ENCODE data around the gene CTBP2. TPM values are rescaled to one million over a fixed set of nuclear protein-coding genes. Genes with fewer than 3 reads are reported as not detected.
A peak's percentile ranks its signal among the peaks of the same experiment; 100 is the strongest.

The CTBP2 gene
- total and polyA plus RNA-seq, 11 donors, result 10.1 to 45.5 (median 29.1) TPM

GRCh38 chr10:125097409-125098070 lies 62.8 kb downstream of the CTBP2 start:
- Histone ChIP-seq H3K27me3 (no peaks in the 10 kb centered on the region), H3K4me3 (no peak overlapping the region), H3K4me1 (peaks cover 9 to 61% (median 44%) of the 10 kb centered on the region in 12 donors), H3K27ac (no peak overlapping the region), H3K9me3 (no peaks in the 10 kb centered on the region), H3K36me3 (peaks cover 0 to 19% (median 3%) of the 10 kb centered on the region in 9 donors)
- intact Hi-C loops (cut with DNase I), result no loop called here
- TF ChIP-seq POLR2A (IDR thresholded peaks at IDR 0.05), result no peak
- TF ChIP-seq CTCF (IDR thresholded peaks at IDR 0.05), result no peak
- 93 to 95% (median 95%) methylated on average over 19 to 20 of the region's 20 CpGs for WGBS, 4 donors
- DNase-seq (no peak), ATAC-seq (no peak)

GRCh38 chr10:125096975-125097374 lies 63.4 kb downstream of the CTBP2 start:
- ATAC-seq (no peak), DNase-seq (no peak)
- Histone ChIP-seq H3K9me3 (no peaks in the 10 kb centered on the region), H3K36me3 (peaks cover 0 to 13% (median under 1%) of the 10 kb centered on the region in 9 donors), H3K4me1 (peaks cover 9 to 61% (median 44%) of the 10 kb centered on the region in 12 donors), H3K27me3 (no peaks in the 10 kb centered on the region), H3K27ac (no peak overlapping the region), H3K4me3 (no peak overlapping the region)
- 91 to 97% (median 96%) methylated on average over 2 of the region's 2 CpGs for WGBS, 4 donors
- no peak for TF ChIP-seq POLR2A (IDR thresholded peaks at IDR 0.05)
- no peak for TF ChIP-seq CTCF (IDR thresholded peaks at IDR 0.05)
- intact Hi-C loops (cut with DNase I), result no loop called here

- Histone ChIP-seq H3K27ac (no peak overlapping the region), H3K36me3 (peaks cover 0 to 8% (median 0%) of the 10 kb centered on the region in 9 donors), H3K4me3 (no peak overlapping the region), H3K27me3 (no peaks in the 10 kb centered on the region), H3K9me3 (no peaks in the 10 kb centered on the region), H3K4me1 (peaks cover 9 to 61% (median 47%) of the 10 kb centered on the region in 12 donors)
- ATAC-seq (no peak), DNase-seq (no peak)
- intact Hi-C loops (cut with DNase I), result no loop called here
- TF ChIP-seq CTCF (IDR thresholded peaks at IDR 0.05) (no peak), POLR2A (IDR thresholded peaks at IDR 0.05) (no peak)
- 86 to 89% (median 88%) methylated on average over 6 of the region's 6 CpGs for WGBS, 4 donors
Observed at GRCh38 chr10:125096371-125096770, 64.0 kb downstream of the CTBP2 start.

- peaks cover 0 to 4% (median 0%) of the 10 kb centered on the region in 9 donors for H3K36me3 ChIP-seq
- H3K27ac ChIP-seq, result peak overlapping the region in 2 of 12 donors; percentile 21 to 42
- DNase-seq, result no peak
- 47 to 55% (median 51%) methylated on average over 5 of the region's 5 CpGs for WGBS, 4 donors
- no peak overlapping the region for H3K4me3 ChIP-seq
- TF ChIP-seq CTCF (IDR thresholded peaks at IDR 0.05), result no peak
- TF ChIP-seq POLR2A (IDR thresholded peaks at IDR 0.05), result no peak
- H3K4me1 ChIP-seq, result peaks cover 9 to 67% (median 48%) of the 10 kb centered on the region in 12 donors
- H3K9me3 ChIP-seq, result no peaks in the 10 kb centered on the region
- intact Hi-C loops (cut with DNase I), result no loop called here
- ATAC-seq, result no peak
- no peaks in the 10 kb centered on the region for H3K27me3 ChIP-seq
Observed at GRCh38 chr10:125095776-125096175, 64.6 kb downstream of the CTBP2 start.
